Measurements from ENCODE around the gene ROS1. TPM values are rescaled to one million over a fixed set of nuclear protein-coding genes. Genes with fewer than 3 reads are reported as not detected.
A peak's percentile ranks its signal among the peaks of the same experiment; 100 is the strongest.

ROS1 gene
- total RNA-seq, 2 donors from 2014 or later = 0.23 to 0.34 TPM

DNA sequence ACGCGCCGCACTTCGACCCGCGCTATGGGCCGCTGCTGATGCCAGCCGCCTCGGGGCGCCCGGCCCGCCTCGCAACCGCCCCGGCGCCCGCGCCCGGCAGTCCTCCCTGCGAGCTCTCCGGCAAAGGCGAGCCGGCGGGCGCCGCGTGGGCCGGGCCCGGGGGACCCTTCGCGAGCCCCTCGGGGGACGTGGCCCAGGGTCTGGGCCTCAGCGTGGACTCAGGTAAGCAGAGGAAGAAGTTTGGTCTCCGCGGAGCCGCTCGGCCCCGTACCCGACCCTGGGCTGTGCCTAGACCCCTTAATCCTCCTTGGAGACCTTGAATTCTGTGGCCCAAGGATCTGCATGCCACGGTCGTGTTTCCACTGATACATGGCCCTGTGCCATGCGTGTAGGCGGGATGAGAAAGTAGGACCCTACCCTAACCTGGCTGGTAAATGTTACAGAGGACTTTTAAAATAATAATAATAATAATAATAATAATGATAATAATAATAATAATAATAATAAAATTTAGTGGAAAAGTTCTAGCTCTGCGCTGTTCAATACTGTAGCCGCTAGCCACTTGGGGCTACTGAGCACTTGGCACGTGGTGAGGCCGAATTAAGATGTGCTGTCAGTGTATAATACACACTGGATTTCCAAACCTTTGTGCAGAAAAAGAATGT is 154.8 kb downstream of the ROS1 start:
- no peaks in the 10 kb centered on the region for H3K9me3 ChIP-seq
- no peak for DNase-seq (ENCODE audit: low spot score)
- TF ChIP-seq, protein P1, sequence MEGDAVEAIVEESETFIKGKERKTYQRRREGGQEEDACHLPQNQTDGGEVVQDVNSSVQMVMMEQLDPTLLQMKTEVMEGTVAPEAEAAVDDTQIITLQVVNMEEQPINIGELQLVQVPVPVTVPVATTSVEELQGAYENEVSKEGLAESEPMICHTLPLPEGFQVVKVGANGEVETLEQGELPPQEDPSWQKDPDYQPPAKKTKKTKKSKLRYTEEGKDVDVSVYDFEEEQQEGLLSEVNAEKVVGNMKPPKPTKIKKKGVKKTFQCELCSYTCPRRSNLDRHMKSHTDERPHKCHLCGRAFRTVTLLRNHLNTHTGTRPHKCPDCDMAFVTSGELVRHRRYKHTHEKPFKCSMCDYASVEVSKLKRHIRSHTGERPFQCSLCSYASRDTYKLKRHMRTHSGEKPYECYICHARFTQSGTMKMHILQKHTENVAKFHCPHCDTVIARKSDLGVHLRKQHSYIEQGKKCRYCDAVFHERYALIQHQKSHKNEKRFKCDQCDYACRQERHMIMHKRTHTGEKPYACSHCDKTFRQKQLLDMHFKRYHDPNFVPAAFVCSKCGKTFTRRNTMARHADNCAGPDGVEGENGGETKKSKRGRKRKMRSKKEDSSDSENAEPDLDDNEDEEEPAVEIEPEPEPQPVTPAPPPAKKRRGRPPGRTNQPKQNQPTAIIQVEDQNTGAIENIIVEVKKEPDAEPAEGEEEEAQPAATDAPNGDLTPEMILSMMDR (IDR thresholded peaks at IDR 0.05) = no peak
- TF ChIP-seq POLR2A (IDR thresholded peaks at IDR 0.05) (no peak), POLR2AphosphoS5 (IDR thresholded peaks at IDR 0.05) (no peak)
- intact Hi-C loops (cut with DNase I) = no loop called here
- H3K4me1 ChIP-seq (replicated peaks) = peaks cover 4% of the 10 kb centered on the region
- peak overlapping the region in 1 of 2 donors; percentile 17 for H3K4me3 ChIP-seq
- peaks cover 42% of the 10 kb centered on the region for H3K27me3 ChIP-seq (replicated peaks; ENCODE audit: insufficient read depth)
- no peaks in the 10 kb centered on the region for H3K36me3 ChIP-seq
- H3K27ac ChIP-seq = no peak overlapping the region
- WGBS = 6% methylated on average over 24 of the region's 48 CpGs

DNA sequence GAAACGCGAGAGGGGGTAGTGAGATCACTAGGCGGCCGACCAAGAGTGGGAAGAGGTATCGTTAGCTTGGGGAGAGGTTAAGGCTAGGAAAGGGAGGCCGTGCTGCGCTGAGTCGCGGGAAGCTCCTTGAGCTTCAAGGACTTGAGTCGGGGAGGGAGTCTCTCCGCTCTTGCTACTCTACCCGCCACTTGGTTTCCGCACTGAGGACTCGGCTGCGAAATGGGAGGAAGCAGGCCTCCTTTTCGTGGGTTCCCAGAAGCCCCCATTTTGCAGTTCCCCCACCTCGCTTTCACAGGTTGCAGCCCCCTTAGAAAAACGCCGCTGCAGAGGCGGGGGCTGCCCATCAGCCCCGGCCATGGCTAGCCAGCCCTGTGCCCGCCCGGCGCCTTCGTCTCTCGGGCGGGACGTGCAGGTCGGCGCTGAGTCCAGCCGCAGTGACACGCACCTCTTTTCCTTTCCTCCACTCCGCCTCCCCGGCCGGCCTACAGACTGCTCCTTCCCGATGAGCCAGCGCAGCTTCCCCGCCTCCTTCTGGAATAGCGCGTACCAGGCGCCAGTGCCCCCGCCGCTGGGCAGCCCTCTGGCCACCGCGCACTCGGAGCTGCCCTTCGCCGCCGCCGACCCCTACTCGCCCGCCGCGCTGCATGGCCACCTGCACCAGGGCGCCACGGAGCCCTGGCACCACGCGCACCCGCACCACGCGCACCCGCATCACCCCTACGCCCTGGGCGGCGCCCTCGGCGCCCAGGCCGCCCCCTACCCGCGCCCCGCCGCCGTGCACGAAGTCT is 155.5 kb downstream of the ROS1 start:
- no peak for DNase-seq (ENCODE audit: low spot score)
- peak overlapping the region in 1 of 2 donors; percentile 17 for H3K4me3 ChIP-seq
- intact Hi-C loops (cut with DNase I) = no loop called here

DNA sequence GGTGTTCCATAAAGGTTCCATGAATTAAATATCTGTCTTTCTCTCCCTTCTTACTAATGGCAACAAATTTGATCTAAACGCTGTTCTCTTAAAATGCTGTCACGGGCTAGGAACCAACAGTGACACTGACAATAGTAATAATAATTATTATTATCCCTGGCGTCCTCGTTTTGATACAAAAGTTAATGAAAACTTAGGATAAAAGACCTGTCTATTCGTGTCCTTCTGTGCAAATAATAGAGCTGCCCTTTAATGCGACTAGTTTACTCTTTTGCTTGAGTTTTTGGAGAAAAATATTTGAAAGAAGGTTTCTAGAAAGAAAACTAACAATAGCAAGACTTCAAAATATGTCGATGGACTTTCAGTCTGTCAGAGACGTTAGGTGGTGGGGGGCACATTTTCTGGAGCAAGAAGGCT is 156.1 kb downstream of the ROS1 start:
- Histone ChIP-seq H3K27ac (no peak overlapping the region), H3K4me3 (no peak overlapping the region), H3K36me3 (no peaks in the 10 kb centered on the region), H3K27me3 (replicated peaks; ENCODE audit: insufficient read depth) (peaks cover 54% of the 10 kb centered on the region), H3K4me1 (replicated peaks) (peaks cover 4% of the 10 kb centered on the region), H3K9me3 (no peaks in the 10 kb centered on the region)
- TF ChIP-seq, protein P1 (IDR thresholded peaks at IDR 0.05) = no peak
- WGBS = 8% methylated on average over 8 of the region's 8 CpGs
- intact Hi-C loops (cut with DNase I) = no loop called here
- no peak for DNase-seq (ENCODE audit: low spot score)

More for the DNA sequence above, 155.5 kb downstream of the ROS1 start:
- Histone ChIP-seq H3K36me3 (no peaks in the 10 kb centered on the region), H3K27ac (no peak overlapping the region), H3K27me3 (replicated peaks; ENCODE audit: insufficient read depth) (peaks cover 49% of the 10 kb centered on the region), H3K4me1 (replicated peaks) (peaks cover 4% of the 10 kb centered on the region), H3K9me3 (no peaks in the 10 kb centered on the region)
- WGBS = 3% methylated on average over 71 of the region's 74 CpGs
- no peak for TF ChIP-seq POLR2AphosphoS5 (IDR thresholded peaks at IDR 0.05)
- TF ChIP-seq POLR2A (IDR thresholded peaks at IDR 0.05) = no peak
- TF ChIP-seq, protein P1 (IDR thresholded peaks at IDR 0.05) = no peak

DNA sequence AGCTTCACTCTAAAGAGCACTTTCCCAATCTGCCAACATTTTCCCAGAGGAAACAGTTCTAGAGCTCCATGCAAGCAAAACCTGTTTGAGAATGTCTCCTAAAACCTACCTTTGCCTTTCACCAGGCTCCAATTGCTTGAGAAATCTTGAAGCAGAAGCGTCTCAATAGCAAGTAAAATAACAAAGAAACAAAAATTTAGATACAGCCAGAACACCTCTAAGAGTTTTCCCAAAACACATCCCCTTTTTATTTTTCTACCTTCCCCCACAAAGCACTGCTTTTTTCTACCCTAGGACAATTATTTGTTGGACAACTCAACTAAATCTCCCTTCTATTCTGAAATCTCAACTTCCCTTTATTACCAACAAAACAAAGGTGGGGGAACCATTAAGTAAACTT is 156.8 kb downstream of the ROS1 start:
- WGBS = 38% methylated on average over 1 of the region's 1 CpG
- Histone ChIP-seq H3K36me3 (no peaks in the 10 kb centered on the region), H3K4me3 (no peak overlapping the region), H3K9me3 (no peaks in the 10 kb centered on the region), H3K4me1 (replicated peaks) (peaks cover 4% of the 10 kb centered on the region), H3K27ac (no peak overlapping the region), H3K27me3 (replicated peaks; ENCODE audit: insufficient read depth) (peaks cover 60% of the 10 kb centered on the region)
- no peak for DNase-seq (ENCODE audit: low spot score)
- intact Hi-C loops (cut with DNase I) = no loop called here
- TF ChIP-seq POLR2A (IDR thresholded peaks at IDR 0.05) = no peak

DNA sequence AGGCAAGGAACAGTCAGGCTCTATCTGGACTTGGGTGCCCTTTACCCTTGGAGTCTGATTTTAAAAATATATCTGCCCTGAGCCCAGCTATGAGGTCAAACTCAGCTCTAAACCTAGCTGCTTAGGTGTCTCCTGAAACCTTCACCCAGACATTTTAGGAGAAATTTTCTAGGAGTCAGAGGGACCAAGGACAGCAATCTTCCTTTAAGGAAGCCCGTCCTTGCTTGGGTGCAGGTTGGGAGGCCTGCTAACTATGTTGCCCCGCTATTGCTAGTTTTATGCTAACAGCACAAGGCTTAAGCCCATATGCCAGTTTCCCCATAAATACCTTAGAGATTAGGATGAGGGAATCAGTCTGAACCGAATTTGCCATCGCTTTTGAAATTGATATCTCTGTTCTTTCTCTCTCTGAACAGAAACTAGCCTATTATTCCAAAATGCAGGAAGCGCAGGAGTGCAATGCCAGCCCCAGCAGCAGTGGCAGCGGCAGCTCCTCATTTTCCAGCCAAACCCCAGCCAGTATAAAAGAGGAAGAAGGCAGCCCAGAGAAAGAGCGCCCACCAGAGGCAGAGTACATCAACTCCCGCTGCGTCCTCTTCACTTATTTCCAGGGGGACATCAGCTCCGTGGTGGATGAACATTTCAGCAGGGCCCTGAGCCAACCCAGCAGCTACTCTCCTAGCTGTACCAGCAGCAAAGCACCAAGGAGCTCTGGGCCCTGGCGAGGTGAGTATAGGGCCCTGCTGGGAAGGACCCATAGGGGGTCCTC is 157.8 kb downstream of the ROS1 start:
- Histone ChIP-seq H3K27me3 (replicated peaks; ENCODE audit: insufficient read depth) (peaks cover 69% of the 10 kb centered on the region), H3K9me3 (no peaks in the 10 kb centered on the region), H3K27ac (no peak overlapping the region), H3K36me3 (no peaks in the 10 kb centered on the region), H3K4me1 (replicated peaks) (peaks cover 4% of the 10 kb centered on the region), H3K4me3 (no peak overlapping the region)
- no peak for TF ChIP-seq POLR2A (IDR thresholded peaks at IDR 0.05)
- TF ChIP-seq, protein P1 (IDR thresholded peaks at IDR 0.05) = no peak
- no peak for TF ChIP-seq POLR2AphosphoS5 (IDR thresholded peaks at IDR 0.05)
- intact Hi-C loops (cut with DNase I) = no loop called here
- 25% methylated on average over 11 of the region's 11 CpGs for WGBS
- no peak for DNase-seq (ENCODE audit: low spot score)
